Ishikawa (cell line): ENCODE data around the gene AGAP1.

Source experiments
- EP300 ChIP-seq: IDR thresholded peaks from 2 replicates; pipeline ENCODE4 v1.6.1; 2012; ENCODE audit warnings: borderline replicate concordance
- TAF1 ChIP-seq: IDR thresholded peaks from 2 replicates; pipeline ENCODE4 v1.6.1; 2012; ENCODE audit warnings: low read depth, mild to moderate bottlenecking
- YY1 ChIP-seq: IDR thresholded peaks from 2 replicates; pipeline ENCODE4 v1.6.1; 2012; ENCODE audit warnings: low read depth

- TF ChIP-seq EP300 (no peak), TAF1 (no peak), YY1 (no peak)
Measured at GRCh38 chr2:236022128-236022527, 528.3 kb downstream of the AGAP1 start.
